Activated naive CD8-positive, alpha-beta T cell treated with anti-CD3 and anti-CD28 coated beads, Interleukin-2, amount 50 U/mL, for 16 hours (primary cell): ENCODE results near the gene TBC1D10A.
A peak's percentile ranks its signal among the peaks of the same experiment; 100 is the strongest.

Experiments
- DNase-seq: peaks from one replicate; pipeline ENCODE4 v3.0.0-alpha.2; 2020; ENCODE audit warnings: low read depth, low spot score

The TBC1D10A gene

GRCh38 chr22:30301995-30302809 is 24.5 kb downstream of the TBC1D10A start:
- no peak for DNase-seq

GRCh38 chr22:30299322-30299721 is 27.4 kb downstream of the TBC1D10A start:
- DNase-seq = no peak

- no peak for DNase-seq
Observed at GRCh38 chr22:30297991-30298701, 28.6 kb downstream of the TBC1D10A start.

- no peak for DNase-seq
Observed at GRCh38 chr22:30297276-30297990, 29.3 kb downstream of the TBC1D10A start.

GRCh38 chr22:30296833-30297232 is 29.9 kb downstream of the TBC1D10A start:
- DNase-seq = no peak

GRCh38 chr22:30296324-30296723 is 30.4 kb downstream of the TBC1D10A start:
- no peak for DNase-seq

- DNase-seq = no peak
Observed at GRCh38 chr22:30295576-30295975, 31.2 kb downstream of the TBC1D10A start.

- no peak for DNase-seq
Observed at GRCh38 chr22:30294830-30295229, 31.9 kb downstream of the TBC1D10A start.

- DNase-seq = no peak
Observed at GRCh38 chr22:30294066-30294465, 32.7 kb downstream of the TBC1D10A start.

- no peak for DNase-seq
Observed at GRCh38 chr22:30293026-30293425, 33.7 kb downstream of the TBC1D10A start.

- DNase-seq = no peak
Observed at GRCh38 chr22:30292069-30292970, 34.4 kb downstream of the TBC1D10A start.

- DNase-seq = no peak
Observed at GRCh38 chr22:30291058-30291892, 35.5 kb downstream of the TBC1D10A start.

GRCh38 chr22:30290342-30291057 is 36.2 kb downstream of the TBC1D10A start:
- DNase-seq = no peak

GRCh38 chr22:30289980-30290313 is 36.8 kb downstream of the TBC1D10A start:
- DNase-seq = no peak

GRCh38 chr22:30289141-30289979 is 37.4 kb downstream of the TBC1D10A start, which contains the start of gene CASTOR1:
Gene CASTOR1, minus strand, starts transcription at chr22:30289505. Its CDS starts 8 bp downstream, at chr22:30289497.
- DNase-seq = peak; percentile 77

- no peak for DNase-seq
Observed at GRCh38 chr22:30288419-30289140, 38.2 kb downstream of the TBC1D10A start.

GRCh38 chr22:30287648-30288418 is 38.9 kb downstream of the TBC1D10A start:
- DNase-seq = peak; percentile 81
